DND-41 (cell line): ENCODE results near the gene ITGB7.

Experiments
- EZH2 ChIP-seq: IDR thresholded peaks from 3 replicates; pipeline ENCODE4 v1.6.1; 2012; ENCODE audit warnings: borderline replicate concordance, low read depth, mild to moderate bottlenecking, moderate library complexity, low read length, inconsistent platforms; ENCODE audit not compliant: severe bottlenecking
- TF ChIP-seq, protein P1 (sequence below): IDR thresholded peaks from 2 replicates; pipeline ENCODE4 v1.5.1; 2012; ENCODE audit warnings: borderline replicate concordance, low read length, moderate library complexity, mild to moderate bottlenecking; ENCODE audit not compliant: poor library complexity, severe bottlenecking; ENCODE audit errors: extremely low read depth

DNA sequence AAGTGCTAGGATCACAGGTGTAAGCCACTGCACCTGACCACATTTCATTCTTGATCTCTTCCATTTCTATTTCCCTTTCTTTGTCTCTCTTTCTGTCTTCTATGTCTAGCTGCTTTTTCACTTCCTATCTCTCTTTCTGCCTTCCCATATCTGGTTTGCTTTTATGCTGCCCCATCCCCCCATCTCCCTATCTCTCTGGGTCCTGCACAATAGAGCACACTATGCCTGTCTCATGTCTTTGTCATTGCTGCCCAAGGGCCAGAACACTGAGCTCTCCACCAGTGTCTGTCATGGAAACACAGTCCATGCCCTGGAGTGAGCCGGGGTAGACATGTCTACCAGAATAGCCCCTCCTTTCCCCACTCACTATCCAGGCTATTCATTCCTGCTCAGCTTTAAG lies 37.3 kb upstream of the ITGB7 start:
- TF ChIP-seq, protein P1, sequence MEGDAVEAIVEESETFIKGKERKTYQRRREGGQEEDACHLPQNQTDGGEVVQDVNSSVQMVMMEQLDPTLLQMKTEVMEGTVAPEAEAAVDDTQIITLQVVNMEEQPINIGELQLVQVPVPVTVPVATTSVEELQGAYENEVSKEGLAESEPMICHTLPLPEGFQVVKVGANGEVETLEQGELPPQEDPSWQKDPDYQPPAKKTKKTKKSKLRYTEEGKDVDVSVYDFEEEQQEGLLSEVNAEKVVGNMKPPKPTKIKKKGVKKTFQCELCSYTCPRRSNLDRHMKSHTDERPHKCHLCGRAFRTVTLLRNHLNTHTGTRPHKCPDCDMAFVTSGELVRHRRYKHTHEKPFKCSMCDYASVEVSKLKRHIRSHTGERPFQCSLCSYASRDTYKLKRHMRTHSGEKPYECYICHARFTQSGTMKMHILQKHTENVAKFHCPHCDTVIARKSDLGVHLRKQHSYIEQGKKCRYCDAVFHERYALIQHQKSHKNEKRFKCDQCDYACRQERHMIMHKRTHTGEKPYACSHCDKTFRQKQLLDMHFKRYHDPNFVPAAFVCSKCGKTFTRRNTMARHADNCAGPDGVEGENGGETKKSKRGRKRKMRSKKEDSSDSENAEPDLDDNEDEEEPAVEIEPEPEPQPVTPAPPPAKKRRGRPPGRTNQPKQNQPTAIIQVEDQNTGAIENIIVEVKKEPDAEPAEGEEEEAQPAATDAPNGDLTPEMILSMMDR, result no peak
- TF ChIP-seq EZH2, result no peak
